Measurements from ENCODE around the gene SNRPN.

GRCh38 chr15:24916305-24917009, 38.3 kb upstream of the SNRPN start:
- no peak for TF ChIP-seq CTCF (IDR thresholded peaks at IDR 0.05)
- no peak for TF ChIP-seq POLR2A (IDR thresholded peaks at IDR 0.05)
